ENCODE measurements around the gene PRM1. TPM values are rescaled to one million over a fixed set of nuclear protein-coding genes. Genes with fewer than 3 reads are reported as not detected.

PRM1 gene
- total RNA-seq, 1 experiment from 2014 or later: not detected

GRCh38 chr16:11330526-11331237 is 49.6 kb upstream of the PRM1 start:
- Mint-ChIP-seq H3K4me3 (peak overlapping the region in 1 of 2 experiments; percentile 41; a peak in 2 of 5 replicates), H3K36me3 (ENCODE audit: insufficient read depth in 1 of 3, low read depth in 3 of 3) (peaks cover 7 to 12% (median 8%) of the 10 kb centered on the region in 3 experiments), H3K4me1 (peaks cover 40 to 44% of the 10 kb centered on the region in 2 experiments), H3K9me3 (peaks cover 9 to 10% of the 10 kb centered on the region in 2 experiments), H3K27ac (peak overlapping the region; percentile 73 to 89 (median 81); a peak in 6 of 7 replicates), H3K27me3 (ENCODE audit: low read depth) (no peaks in the 10 kb centered on the region)
- WGBS (ENCODE audit: extremely low coverage, insufficient read length, low lambda C conversion rate): no CpG with 5 or more reads among the region's 5 CpGs
- H3K56ac ChIP-seq (ENCODE audit: insufficient read length, low read depth, low read length): no peak overlapping the region
- peaks cover 4% of the 10 kb centered on the region for H3K23me2 ChIP-seq (ENCODE audit: insufficient read length, low read depth, low read length, poor library complexity, severe bottlenecking)
- H4K5ac ChIP-seq (ENCODE audit: insufficient read length, low read depth, low read length): no peak overlapping the region
- no peak overlapping the region for H4K91ac ChIP-seq (ENCODE audit: insufficient read length, low read depth, low read length)
- no peak overlapping the region for H3K18ac ChIP-seq (ENCODE audit: insufficient read length, low read depth, low read length)
- H3K4ac ChIP-seq (ENCODE audit: low read depth, low read length): no peak overlapping the region
- no peak for TF ChIP-seq CTCF (conservative IDR thresholded peaks at IDR 0.05)
- H4K8ac ChIP-seq (replicated peaks; ENCODE audit: insufficient read length, low read depth, low read length): no peak overlapping the region
- H2BK20ac ChIP-seq (ENCODE audit: low read depth, low read length, poor library complexity, severe bottlenecking): no peak overlapping the region
- H2BK5ac ChIP-seq (ENCODE audit: insufficient read length, low read length): no peak overlapping the region
- H3K4me1 ChIP-seq (ENCODE audit: insufficient read depth, low read length): peaks cover 7% of the 10 kb centered on the region; the same call in 1 of the 2 replicates
- H2AFZ ChIP-seq (ENCODE audit: low read length): no peak overlapping the region
- H2BK12ac ChIP-seq (ENCODE audit: insufficient read length, low read depth, low read length): no peak overlapping the region
- no peak overlapping the region for H2AK5ac ChIP-seq (ENCODE audit: insufficient read length, low read length)
- no peak overlapping the region for H3K4me2 ChIP-seq (ENCODE audit: insufficient read depth, insufficient read length, low read length)
- no peak for DNase-seq
- no peak overlapping the region for H2BK120ac ChIP-seq (ENCODE audit: low read depth, low read length, poor library complexity, severe bottlenecking)
- no peaks in the 10 kb centered on the region for H3K79me1 ChIP-seq (ENCODE audit: insufficient read depth, low read depth, low read length, poor library complexity, severe bottlenecking)
- H3K27me3 ChIP-seq (ENCODE audit: insufficient read depth, low read length): no peaks in the 10 kb centered on the region
- H3K27ac ChIP-seq (ENCODE audit: insufficient read length, low read depth, low read length): no peak overlapping the region
- H3T11ph ChIP-seq (ENCODE audit: low read length): no peak overlapping the region
- no peaks in the 10 kb centered on the region for H3K9me3 ChIP-seq (ENCODE audit: control insufficient read depth, low read depth, low read length)
- no peak overlapping the region for H2BK15ac ChIP-seq (ENCODE audit: low read depth, low read length)
- H4K20me1 ChIP-seq (ENCODE audit: control insufficient read depth, insufficient read depth, insufficient read length): no peaks in the 10 kb centered on the region
- H3K23ac ChIP-seq (ENCODE audit: insufficient read length, low read depth, low read length): no peak overlapping the region
- no peak overlapping the region for H3K9ac ChIP-seq (ENCODE audit: extremely low read depth, insufficient read length, low read length)
- no peak overlapping the region for H3K14ac ChIP-seq (ENCODE audit: insufficient read depth, low read length)
- H3K79me2 ChIP-seq (ENCODE audit: insufficient read depth, low read length): no peaks in the 10 kb centered on the region

Measured in H9 (cell line).